Peyer's patch (tissue), 4 donors: ENCODE data around the gene CACNA2D3. TPM values are rescaled to one million over a fixed set of nuclear protein-coding genes. Genes with fewer than 3 reads are reported as not detected.

Source experiments
- DNase-seq, 3 donors: peaks; one replicate each; pipeline ENCODE4 v3.0.0-alpha.2; 2017 to 2019
- H3K27ac ChIP-seq, 4 donors: fragments of 200-600 bp; sonication (generic); one replicate each; pipeline ENCODE4 v1.5.1; 2016 to 2019
- H3K27me3 ChIP-seq, 2 donors: fragments of 200-600 bp; sonication (generic); one replicate each; pipeline ENCODE4 v1.5.1; 2019
- H3K36me3 ChIP-seq, 3 donors: fragments of 200-600 bp; sonication (generic); one replicate each; pipeline ENCODE4 v1.5.1; 2016 to 2019
- H3K4me1 ChIP-seq, 4 donors: fragments of 200-600 bp; sonication (generic); one replicate each; pipeline ENCODE4 v1.5.1; 2016 to 2019
- H3K4me3 ChIP-seq, 4 donors: fragments of 200-600 bp; sonication (generic); 1 replicate in 3 of 4; 2 replicates in 1 of 4; pipeline ENCODE4 v1.5.1; 2016 to 2019; ENCODE audit warnings: mild to moderate bottlenecking in 1 of 4
- H3K9me3 ChIP-seq, 4 donors: fragments of 200-600 bp; sonication (generic); one replicate each; pipeline ENCODE4 v1.5.1; 2016 to 2019; ENCODE audit warnings: mild to moderate bottlenecking in 1 of 4
- POLR2A ChIP-seq, 2 donors: fragments of 450-650 bp; IDR thresholded peaks; one replicate each; pipeline ENCODE4 v1.5.1; 2017; ENCODE audit warnings: antibody characterized with exemption in 2 of 2, mild to moderate bottlenecking in 2 of 2, moderate library complexity in 2 of 2
- total RNA-seq, 4 donors: library from RNA; depleted of rRNA; stranded (reverse); fragments of >200 nt; gene quantifications; one replicate each; pipeline ENCODE4 v1.1.0, GENCODE V29; 2016
- TF ChIP-seq, protein P1 (sequence below), 6 experiments: fragments of 450-650 bp in 4 of 6; fragments of 200-600 bp in 2 of 6; sonication (generic) in 1 of 6; IDR thresholded peaks; one replicate each; pipeline ENCODE4 v1.5.1; 2017 to 2019; ENCODE audit warnings: antibody characterized with exemption in 6 of 6, mild to moderate bottlenecking in 3 of 6, moderate library complexity in 1 of 6

CACNA2D3 gene
- total RNA-seq, 4 donors from 2014 or later = 0.27 to 5.0 TPM; not detected in 2

DNA sequence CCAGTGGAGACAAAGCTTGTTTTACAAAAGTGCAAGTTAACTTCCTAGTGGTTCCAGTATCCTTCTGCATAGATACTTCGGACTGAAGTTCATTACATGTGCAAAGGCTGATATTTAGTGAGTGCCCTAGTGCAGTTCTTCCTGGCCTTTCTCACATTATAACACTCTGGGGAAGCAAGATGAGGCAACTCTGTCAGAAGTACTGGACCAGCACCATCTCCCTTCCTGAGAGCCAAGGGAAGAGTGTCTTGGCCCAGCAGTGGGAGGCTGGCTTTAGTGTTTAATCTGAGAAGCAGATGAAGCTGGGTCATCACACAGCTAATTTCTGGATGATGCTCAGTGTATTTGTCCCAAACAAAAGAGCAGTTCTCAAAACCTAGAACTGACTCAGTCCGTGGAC, 397.7 kb downstream of the CACNA2D3 start:
- H3K9me3 ChIP-seq = no peaks in the 10 kb centered on the region

DNA sequence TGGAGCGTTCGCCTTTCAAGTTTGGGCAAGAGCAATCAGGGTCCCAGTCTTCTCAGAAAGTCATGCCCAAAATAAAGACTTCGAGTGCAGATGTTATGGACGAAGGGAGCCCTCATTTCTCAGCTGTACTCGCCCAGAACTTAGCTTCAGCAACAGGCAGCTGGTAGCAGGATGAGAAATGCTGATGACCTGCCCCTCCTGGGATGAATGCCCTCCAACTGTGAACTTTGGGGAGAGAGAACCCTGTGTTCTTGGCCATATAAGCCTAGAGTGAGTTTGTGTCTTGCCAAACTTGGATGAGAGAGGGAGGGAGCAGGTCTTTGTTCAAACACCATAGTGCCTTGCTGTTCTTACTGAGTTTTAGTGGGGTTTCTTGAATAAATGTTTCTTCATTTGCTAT, 405.2 kb downstream of the CACNA2D3 start:
- no peak for DNase-seq
- Histone ChIP-seq H3K4me1 (no peaks in the 10 kb centered on the region), H3K27me3 (no peaks in the 10 kb centered on the region), H3K36me3 (no peaks in the 10 kb centered on the region), H3K4me3 (no peak overlapping the region), H3K9me3 (no peaks in the 10 kb centered on the region), H3K27ac (no peak overlapping the region)
- TF ChIP-seq POLR2A (IDR thresholded peaks at IDR 0.05) = no peak
- TF ChIP-seq, protein P1, sequence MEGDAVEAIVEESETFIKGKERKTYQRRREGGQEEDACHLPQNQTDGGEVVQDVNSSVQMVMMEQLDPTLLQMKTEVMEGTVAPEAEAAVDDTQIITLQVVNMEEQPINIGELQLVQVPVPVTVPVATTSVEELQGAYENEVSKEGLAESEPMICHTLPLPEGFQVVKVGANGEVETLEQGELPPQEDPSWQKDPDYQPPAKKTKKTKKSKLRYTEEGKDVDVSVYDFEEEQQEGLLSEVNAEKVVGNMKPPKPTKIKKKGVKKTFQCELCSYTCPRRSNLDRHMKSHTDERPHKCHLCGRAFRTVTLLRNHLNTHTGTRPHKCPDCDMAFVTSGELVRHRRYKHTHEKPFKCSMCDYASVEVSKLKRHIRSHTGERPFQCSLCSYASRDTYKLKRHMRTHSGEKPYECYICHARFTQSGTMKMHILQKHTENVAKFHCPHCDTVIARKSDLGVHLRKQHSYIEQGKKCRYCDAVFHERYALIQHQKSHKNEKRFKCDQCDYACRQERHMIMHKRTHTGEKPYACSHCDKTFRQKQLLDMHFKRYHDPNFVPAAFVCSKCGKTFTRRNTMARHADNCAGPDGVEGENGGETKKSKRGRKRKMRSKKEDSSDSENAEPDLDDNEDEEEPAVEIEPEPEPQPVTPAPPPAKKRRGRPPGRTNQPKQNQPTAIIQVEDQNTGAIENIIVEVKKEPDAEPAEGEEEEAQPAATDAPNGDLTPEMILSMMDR (IDR thresholded peaks at IDR 0.05) = no peak

More for the DNA sequence above, 397.7 kb downstream of the CACNA2D3 start:
- Histone ChIP-seq H3K27me3 (no peaks in the 10 kb centered on the region), H3K4me3 (no peak overlapping the region), H3K4me1 (no peaks in the 10 kb centered on the region), H3K36me3 (no peaks in the 10 kb centered on the region), H3K27ac (no peak overlapping the region)
- TF ChIP-seq, protein P1 (IDR thresholded peaks at IDR 0.05) = no peak
- no peak for TF ChIP-seq POLR2A (IDR thresholded peaks at IDR 0.05)
- DNase-seq = no peak

DNA sequence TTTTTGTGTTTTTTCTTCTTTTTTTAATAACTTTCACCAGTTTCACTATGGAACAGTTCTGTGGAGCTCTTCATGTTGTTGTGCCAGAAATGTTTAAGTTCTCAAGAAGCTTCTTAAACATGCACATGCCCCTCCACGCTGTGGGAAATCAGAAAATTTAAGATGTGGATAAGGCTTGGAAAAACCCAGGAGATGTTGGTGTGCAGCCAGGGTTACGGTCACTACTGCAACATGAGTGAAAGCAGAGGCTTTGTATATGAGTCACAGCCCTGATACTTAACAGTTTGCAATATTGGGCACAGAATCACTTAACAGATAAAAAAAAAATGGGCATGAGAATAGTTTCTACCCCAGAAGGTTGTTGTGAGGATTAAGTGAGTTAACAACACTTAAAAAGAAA, 405.6 kb downstream of the CACNA2D3 start:
- Histone ChIP-seq H3K4me3 (no peak overlapping the region), H3K36me3 (no peaks in the 10 kb centered on the region), H3K27me3 (no peaks in the 10 kb centered on the region), H3K4me1 (no peaks in the 10 kb centered on the region), H3K9me3 (no peaks in the 10 kb centered on the region), H3K27ac (no peak overlapping the region)
- DNase-seq = no peak
- TF ChIP-seq, protein P1 (IDR thresholded peaks at IDR 0.05) = no peak
- no peak for TF ChIP-seq POLR2A (IDR thresholded peaks at IDR 0.05)

DNA sequence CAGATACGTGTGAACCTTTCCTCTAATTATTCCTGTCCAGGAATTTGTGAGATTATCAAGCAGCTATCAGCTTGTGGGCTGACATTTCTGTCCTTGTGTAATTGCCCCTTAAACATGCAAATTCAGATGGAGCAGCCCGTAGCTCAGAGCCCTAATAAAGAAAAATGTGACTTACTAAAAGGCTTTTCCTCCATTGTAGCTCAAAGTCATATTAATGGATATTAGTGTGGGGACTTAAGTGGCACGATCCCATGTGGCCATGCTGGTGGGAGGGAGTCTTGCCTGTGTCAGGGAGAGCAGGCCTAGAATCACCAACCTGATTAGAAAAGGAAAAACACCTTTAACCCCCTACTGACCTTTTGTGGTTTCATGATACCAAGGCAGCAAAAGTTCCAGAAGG, 406.3 kb downstream of the CACNA2D3 start:
- no peaks in the 10 kb centered on the region for H3K36me3 ChIP-seq
- no peaks in the 10 kb centered on the region for H3K27me3 ChIP-seq
- DNase-seq = no peak
- H3K9me3 ChIP-seq = no peaks in the 10 kb centered on the region
- no peak overlapping the region for H3K4me3 ChIP-seq
- TF ChIP-seq POLR2A (IDR thresholded peaks at IDR 0.05) = no peak
- TF ChIP-seq, protein P1 (IDR thresholded peaks at IDR 0.05) = no peak
- H3K27ac ChIP-seq = no peak overlapping the region
- H3K4me1 ChIP-seq = no peaks in the 10 kb centered on the region

DNA sequence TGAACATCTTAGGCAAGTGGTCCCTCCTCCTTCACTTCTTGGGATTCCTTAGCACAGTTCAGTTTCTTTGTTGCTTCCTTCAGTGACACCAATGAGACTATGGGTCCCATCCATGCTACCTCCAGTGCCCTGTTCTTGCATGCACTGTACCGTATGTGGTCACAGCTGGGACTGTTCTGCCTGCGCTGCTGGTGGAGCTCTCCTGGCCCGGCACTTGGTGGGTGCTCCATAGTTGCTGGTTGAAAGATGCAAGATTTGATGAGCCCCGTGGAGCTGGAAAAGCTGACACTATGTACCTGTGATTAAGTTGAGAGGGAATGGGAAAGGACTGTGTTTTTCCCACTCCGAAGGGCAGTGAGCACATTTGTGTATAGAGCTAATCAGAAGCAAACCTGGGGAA, 407.7 kb downstream of the CACNA2D3 start:
- H3K4me3 ChIP-seq = no peak overlapping the region

DNA sequence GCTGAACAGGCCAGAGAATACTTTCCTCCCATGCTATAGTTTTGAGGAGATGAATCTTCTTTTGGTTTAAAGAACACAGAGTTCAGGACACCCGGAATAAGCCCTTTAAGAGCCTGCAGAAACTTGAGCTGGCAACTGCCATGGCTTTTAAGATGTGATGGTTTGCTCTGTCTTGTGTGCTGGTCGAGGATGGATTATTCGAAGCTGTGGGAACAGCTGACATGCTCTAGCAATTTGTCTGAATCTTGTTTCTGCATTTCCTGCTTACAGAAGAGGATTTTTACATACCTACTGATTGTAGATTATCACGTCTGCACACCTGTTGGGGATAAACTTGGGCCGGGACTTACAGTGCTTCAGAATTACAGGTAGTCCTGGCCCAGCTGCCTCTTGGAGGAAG, 408.6 kb downstream of the CACNA2D3 start:
- H3K4me1 ChIP-seq = no peaks in the 10 kb centered on the region
- H3K9me3 ChIP-seq = no peaks in the 10 kb centered on the region
- H3K27ac ChIP-seq = no peak overlapping the region
- no peaks in the 10 kb centered on the region for H3K36me3 ChIP-seq
- TF ChIP-seq, protein P1 (IDR thresholded peaks at IDR 0.05) = no peak
- no peak for TF ChIP-seq POLR2A (IDR thresholded peaks at IDR 0.05)
- DNase-seq = no peak
- no peaks in the 10 kb centered on the region for H3K27me3 ChIP-seq
- no peak overlapping the region for H3K4me3 ChIP-seq

More for the DNA sequence above, 407.7 kb downstream of the CACNA2D3 start:
- Histone ChIP-seq H3K9me3 (no peaks in the 10 kb centered on the region), H3K36me3 (no peaks in the 10 kb centered on the region), H3K27ac (no peak overlapping the region), H3K4me1 (no peaks in the 10 kb centered on the region), H3K27me3 (no peaks in the 10 kb centered on the region)
- DNase-seq = no peak
- TF ChIP-seq POLR2A (IDR thresholded peaks at IDR 0.05) = no peak
